CD4-positive, alpha-beta T cell treated with Interleukin-2 at 100 ng/mL for 4 hours (primary cell): ENCODE results near the gene MED27.
"Not testable (repeated sequence)": the region's sequence is repeated elsewhere in the genome, so short reads cannot be mapped to it uniquely, and the experiment has no call there.

Source experiments
- DNase-seq: peaks from one replicate; pipeline ENCODE4 v3.0.0-alpha.2; 2020; ENCODE audit warnings: low spot score

The MED27 gene

GRCh38 chr9:132018957-132019405 lies 60.7 kb downstream of the MED27 start:
- no peak for DNase-seq

- no peak for DNase-seq
Observed at GRCh38 chr9:132016456-132016855, 63.2 kb downstream of the MED27 start.

- DNase-seq: no peak
Observed at GRCh38 chr9:132015866-132016265, 63.8 kb downstream of the MED27 start.

GRCh38 chr9:132014218-132014805 lies 65.4 kb downstream of the MED27 start:
- no peak for DNase-seq

- no peak for DNase-seq
Observed at GRCh38 chr9:132012704-132013357, 66.8 kb downstream of the MED27 start.

- no peak for DNase-seq
Observed at GRCh38 chr9:132011896-132012295, 67.8 kb downstream of the MED27 start.

- DNase-seq: no peak
Observed at GRCh38 chr9:132011309-132011708, 68.4 kb downstream of the MED27 start.

- not testable (repeated sequence) for DNase-seq
Observed at GRCh38 chr9:132010201-132010600, 69.5 kb downstream of the MED27 start.

- no peak for DNase-seq
Observed at GRCh38 chr9:132008855-132009812, 70.5 kb downstream of the MED27 start.

- DNase-seq: no peak
Observed at GRCh38 chr9:132008184-132008803, 71.4 kb downstream of the MED27 start.

- DNase-seq: no peak
Observed at GRCh38 chr9:132007371-132008025, 72.2 kb downstream of the MED27 start.

- peak; percentile 18 for DNase-seq
Observed at GRCh38 chr9:132006677-132007370, 72.8 kb downstream of the MED27 start.

GRCh38 chr9:132005899-132006298 lies 73.8 kb downstream of the MED27 start:
- DNase-seq: no peak

- no peak for DNase-seq
Observed at GRCh38 chr9:132004323-132004722, 75.3 kb downstream of the MED27 start.

GRCh38 chr9:132003896-132004295 lies 75.8 kb downstream of the MED27 start:
- no peak for DNase-seq

- DNase-seq: no peak
Observed at GRCh38 chr9:132003319-132003704, 76.4 kb downstream of the MED27 start.

GRCh38 chr9:132002643-132003318 lies 76.9 kb downstream of the MED27 start:
- DNase-seq: no peak

GRCh38 chr9:132001567-132001966 lies 78.1 kb downstream of the MED27 start:
- no peak for DNase-seq

GRCh38 chr9:132000659-132001058 lies 79.0 kb downstream of the MED27 start:
- DNase-seq: no peak

GRCh38 chr9:131999692-132000551 lies 79.7 kb downstream of the MED27 start:
- DNase-seq: peak; percentile 30
